HepG2 (cell line): Measurements from ENCODE around the gene GORASP2. TPM values are rescaled to one million over a fixed set of nuclear protein-coding genes. Genes with fewer than 3 reads are reported as not detected.

ENCODE experiments used
- ARNT2 ChIP-seq: sonication (generic); formaldehyde crosslinking; IDR thresholded peaks from 2 replicates; pipeline ENCODE4 v1.8.0; 2022; ENCODE audit warnings: mild to moderate bottlenecking, low read depth, missing genetic modification reagents, moderate library complexity
- ATF2 ChIP-seq: sonication (generic); formaldehyde crosslinking; IDR thresholded peaks from 2 replicates; pipeline ENCODE4 v1.4.0; 2020; ENCODE audit warnings: missing genetic modification reagents
- GABPA ChIP-seq, 2 experiments: IDR thresholded peaks; 2 replicates each; pipeline ENCODE4 v1.6.1; 2011 to 2016; ENCODE audit warnings: low read depth in 2 of 2, low read length in 1 of 2, missing biosample characterization in 1 of 2, missing genetic modification characterization in 1 of 2
- GMEB1 ChIP-seq: sonication (generic); formaldehyde crosslinking; IDR thresholded peaks from 2 replicates; pipeline ENCODE4 v1.5.1; 2020; ENCODE audit warnings: missing genetic modification reagents, mild to moderate bottlenecking, borderline replicate concordance
- IKZF4 ChIP-seq: sonication (generic); formaldehyde crosslinking; IDR thresholded peaks from 2 replicates; pipeline ENCODE4 v1.5.1; 2020; ENCODE audit warnings: borderline replicate concordance, mild to moderate bottlenecking, low read depth, missing genetic modification reagents; ENCODE audit errors: not compliant biosample characterization
- KDM5A ChIP-seq: fragments of 200-600 bp; sonication (generic); IDR thresholded peaks from 2 replicates; pipeline ENCODE4 v1.7.0; 2018; ENCODE audit warnings: antibody characterized with exemption, mild to moderate bottlenecking, low read length, borderline replicate concordance
- MAFG ChIP-seq: sonication (generic); formaldehyde crosslinking; IDR thresholded peaks from 2 replicates; pipeline ENCODE4 v1.5.1; 2020; ENCODE audit warnings: mild to moderate bottlenecking, missing genetic modification reagents
- SCMH1 ChIP-seq: sonication (generic); formaldehyde crosslinking; IDR thresholded peaks from 2 replicates; pipeline ENCODE4 v1.9.0; 2021; ENCODE audit warnings: missing genetic modification reagents, mild to moderate bottlenecking, borderline replicate concordance
- ZMYM4 ChIP-seq: sonication (generic); formaldehyde crosslinking; IDR thresholded peaks from 2 replicates; pipeline ENCODE4 v1.8.1; 2023; ENCODE audit warnings: mild to moderate bottlenecking, missing genetic modification reagents
- ZNF24 ChIP-seq: fragments of 450-650 bp; IDR thresholded peaks from 2 replicates; pipeline ENCODE4 v1.6.1; 2017; ENCODE audit warnings: antibody characterized with exemption, mild to moderate bottlenecking
- ZNF253 ChIP-seq: sonication (generic); formaldehyde crosslinking; IDR thresholded peaks from 2 replicates; pipeline ENCODE4 v1.8.0; 2022; ENCODE audit warnings: mild to moderate bottlenecking, missing genetic modification reagents, borderline replicate concordance
- ZNF496 ChIP-seq: sonication (generic); formaldehyde crosslinking; IDR thresholded peaks from 2 replicates; pipeline ENCODE4 v1.8.1; 2023; ENCODE audit warnings: mild to moderate bottlenecking, moderate library complexity, missing genetic modification reagents; ENCODE audit not compliant: insufficient replicate concordance
- polyA plus RNA-seq, 8 experiments: library from polyadenylated mRNA; depleted of rRNA in 3 of 8; stranded (reverse) in 7 of 8; unstranded in 1 of 8; fragments of >200 nt; fragmentation: Illumina TruSeq in 4 of 8; extraction: Trizol in 4 of 8; gene quantifications; 2 replicates each; pipeline versions ENCODE4 v1.2.1 to v1.2.3, GENCODE V29; 2011 to 2016; ENCODE audit warnings: low read depth in 4 of 8, missing spikeins in 1 of 8, mixed read lengths in 1 of 8; ENCODE audit not compliant: insufficient read depth in 1 of 8
- total RNA-seq, 5 experiments: library from RNA; depleted of rRNA; stranded (reverse); fragments of >200 nt; fragmentation: Illumina TruSeq; extraction: Trizol; gene quantifications; 2 replicates each; pipeline ENCODE4 v1.2.3, GENCODE V29; 2016; ENCODE audit warnings: low read depth in 1 of 5
- TF ChIP-seq, protein P1 (sequence below): sonication (generic); formaldehyde crosslinking; IDR thresholded peaks from 2 replicates; pipeline ENCODE4 v1.4.0; 2020; ENCODE audit warnings: missing genetic modification reagents
- TF ChIP-seq, protein P2 (sequence below): sonication (generic); formaldehyde crosslinking; IDR thresholded peaks from 2 replicates; pipeline ENCODE4 v1.9.0; 2022; ENCODE audit warnings: missing genetic modification reagents, mild to moderate bottlenecking, borderline replicate concordance
- TF ChIP-seq, protein P3 (sequence below): sonication (generic); formaldehyde crosslinking; conservative IDR thresholded peaks from 2 replicates; pipeline ENCODE4 v1.8.0; 2022; ENCODE audit warnings: low read depth, missing genetic modification reagents

The GORASP2 gene
- total and polyA plus RNA-seq, 2 of the 13 experiments (the other 11 are each of a cell fraction or from before 2014, with no cell fraction given): 103 to 239 TPM

- TF ChIP-seq, protein P1, sequence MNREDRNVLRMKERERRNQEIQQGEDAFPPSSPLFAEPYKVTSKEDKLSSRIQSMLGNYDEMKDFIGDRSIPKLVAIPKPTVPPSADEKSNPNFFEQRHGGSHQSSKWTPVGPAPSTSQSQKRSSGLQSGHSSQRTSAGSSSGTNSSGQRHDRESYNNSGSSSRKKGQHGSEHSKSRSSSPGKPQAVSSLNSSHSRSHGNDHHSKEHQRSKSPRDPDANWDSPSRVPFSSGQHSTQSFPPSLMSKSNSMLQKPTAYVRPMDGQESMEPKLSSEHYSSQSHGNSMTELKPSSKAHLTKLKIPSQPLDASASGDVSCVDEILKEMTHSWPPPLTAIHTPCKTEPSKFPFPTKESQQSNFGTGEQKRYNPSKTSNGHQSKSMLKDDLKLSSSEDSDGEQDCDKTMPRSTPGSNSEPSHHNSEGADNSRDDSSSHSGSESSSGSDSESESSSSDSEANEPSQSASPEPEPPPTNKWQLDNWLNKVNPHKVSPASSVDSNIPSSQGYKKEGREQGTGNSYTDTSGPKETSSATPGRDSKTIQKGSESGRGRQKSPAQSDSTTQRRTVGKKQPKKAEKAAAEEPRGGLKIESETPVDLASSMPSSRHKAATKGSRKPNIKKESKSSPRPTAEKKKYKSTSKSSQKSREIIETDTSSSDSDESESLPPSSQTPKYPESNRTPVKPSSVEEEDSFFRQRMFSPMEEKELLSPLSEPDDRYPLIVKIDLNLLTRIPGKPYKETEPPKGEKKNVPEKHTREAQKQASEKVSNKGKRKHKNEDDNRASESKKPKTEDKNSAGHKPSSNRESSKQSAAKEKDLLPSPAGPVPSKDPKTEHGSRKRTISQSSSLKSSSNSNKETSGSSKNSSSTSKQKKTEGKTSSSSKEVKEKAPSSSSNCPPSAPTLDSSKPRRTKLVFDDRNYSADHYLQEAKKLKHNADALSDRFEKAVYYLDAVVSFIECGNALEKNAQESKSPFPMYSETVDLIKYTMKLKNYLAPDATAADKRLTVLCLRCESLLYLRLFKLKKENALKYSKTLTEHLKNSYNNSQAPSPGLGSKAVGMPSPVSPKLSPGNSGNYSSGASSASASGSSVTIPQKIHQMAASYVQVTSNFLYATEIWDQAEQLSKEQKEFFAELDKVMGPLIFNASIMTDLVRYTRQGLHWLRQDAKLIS (CRISPR knock-in tag): no peak
- no peak for TF ChIP-seq ZNF253
- TF ChIP-seq ATF2: peak; percentile 48; the same call in 1 of the 2 replicates
- TF ChIP-seq, protein P2, sequence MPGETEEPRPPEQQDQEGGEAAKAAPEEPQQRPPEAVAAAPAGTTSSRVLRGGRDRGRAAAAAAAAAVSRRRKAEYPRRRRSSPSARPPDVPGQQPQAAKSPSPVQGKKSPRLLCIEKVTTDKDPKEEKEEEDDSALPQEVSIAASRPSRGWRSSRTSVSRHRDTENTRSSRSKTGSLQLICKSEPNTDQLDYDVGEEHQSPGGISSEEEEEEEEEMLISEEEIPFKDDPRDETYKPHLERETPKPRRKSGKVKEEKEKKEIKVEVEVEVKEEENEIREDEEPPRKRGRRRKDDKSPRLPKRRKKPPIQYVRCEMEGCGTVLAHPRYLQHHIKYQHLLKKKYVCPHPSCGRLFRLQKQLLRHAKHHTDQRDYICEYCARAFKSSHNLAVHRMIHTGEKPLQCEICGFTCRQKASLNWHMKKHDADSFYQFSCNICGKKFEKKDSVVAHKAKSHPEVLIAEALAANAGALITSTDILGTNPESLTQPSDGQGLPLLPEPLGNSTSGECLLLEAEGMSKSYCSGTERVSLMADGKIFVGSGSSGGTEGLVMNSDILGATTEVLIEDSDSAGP (CRISPR knock-in tag): no peak; the same call in 1 of the 2 replicates
- TF ChIP-seq ZNF24: no peak
- TF ChIP-seq ZMYM4 (CRISPR knock-in tag): no peak
- TF ChIP-seq GABPA (IDR thresholded peaks at IDR 0.05; ENCODE audit: low read depth, low read length): peak; percentile 11; the same call in 1 of the 2 replicates
- peak; percentile 82 for TF ChIP-seq GABPA (CRISPR knock-in tag; IDR thresholded peaks at IDR 0.05; ENCODE audit: low read depth)
- TF ChIP-seq, protein P3, sequence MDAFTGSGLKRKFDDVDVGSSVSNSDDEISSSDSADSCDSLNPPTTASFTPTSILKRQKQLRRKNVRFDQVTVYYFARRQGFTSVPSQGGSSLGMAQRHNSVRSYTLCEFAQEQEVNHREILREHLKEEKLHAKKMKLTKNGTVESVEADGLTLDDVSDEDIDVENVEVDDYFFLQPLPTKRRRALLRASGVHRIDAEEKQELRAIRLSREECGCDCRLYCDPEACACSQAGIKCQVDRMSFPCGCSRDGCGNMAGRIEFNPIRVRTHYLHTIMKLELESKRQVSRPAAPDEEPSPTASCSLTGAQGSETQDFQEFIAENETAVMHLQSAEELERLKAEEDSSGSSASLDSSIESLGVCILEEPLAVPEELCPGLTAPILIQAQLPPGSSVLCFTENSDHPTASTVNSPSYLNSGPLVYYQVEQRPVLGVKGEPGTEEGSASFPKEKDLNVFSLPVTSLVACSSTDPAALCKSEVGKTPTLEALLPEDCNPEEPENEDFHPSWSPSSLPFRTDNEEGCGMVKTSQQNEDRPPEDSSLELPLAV (CRISPR knock-in tag): no peak
- no peak; the same call in 1 of the 2 replicates for TF ChIP-seq KDM5A
- TF ChIP-seq MAFG (CRISPR knock-in tag): no peak
- TF ChIP-seq SCMH1 (CRISPR knock-in tag): no peak
- no peak for TF ChIP-seq ARNT2 (CRISPR knock-in tag)
- peak; percentile 26 for TF ChIP-seq IKZF4 (CRISPR knock-in tag)
- no peak for TF ChIP-seq ZNF496 (CRISPR knock-in tag)
- no peak for TF ChIP-seq GMEB1 (CRISPR knock-in tag)
These were observed 823 bp upstream of the GORASP2 start (continued) for GRCh38 chr2:170928036-170928823.
